Kasumi-1 (cell line): Measurements from ENCODE around the gene SETD5.

ENCODE experiments used
- DNase-seq, 2 experiments: peaks; one replicate each; lab custom pipeline; 2025; lab: John Stamatoyannopoulos, UW

Gene SETD5

GRCh38 chr3:9408546-9408945, 11.1 kb downstream of the SETD5 start:
- no peak for DNase-seq

DNA sequence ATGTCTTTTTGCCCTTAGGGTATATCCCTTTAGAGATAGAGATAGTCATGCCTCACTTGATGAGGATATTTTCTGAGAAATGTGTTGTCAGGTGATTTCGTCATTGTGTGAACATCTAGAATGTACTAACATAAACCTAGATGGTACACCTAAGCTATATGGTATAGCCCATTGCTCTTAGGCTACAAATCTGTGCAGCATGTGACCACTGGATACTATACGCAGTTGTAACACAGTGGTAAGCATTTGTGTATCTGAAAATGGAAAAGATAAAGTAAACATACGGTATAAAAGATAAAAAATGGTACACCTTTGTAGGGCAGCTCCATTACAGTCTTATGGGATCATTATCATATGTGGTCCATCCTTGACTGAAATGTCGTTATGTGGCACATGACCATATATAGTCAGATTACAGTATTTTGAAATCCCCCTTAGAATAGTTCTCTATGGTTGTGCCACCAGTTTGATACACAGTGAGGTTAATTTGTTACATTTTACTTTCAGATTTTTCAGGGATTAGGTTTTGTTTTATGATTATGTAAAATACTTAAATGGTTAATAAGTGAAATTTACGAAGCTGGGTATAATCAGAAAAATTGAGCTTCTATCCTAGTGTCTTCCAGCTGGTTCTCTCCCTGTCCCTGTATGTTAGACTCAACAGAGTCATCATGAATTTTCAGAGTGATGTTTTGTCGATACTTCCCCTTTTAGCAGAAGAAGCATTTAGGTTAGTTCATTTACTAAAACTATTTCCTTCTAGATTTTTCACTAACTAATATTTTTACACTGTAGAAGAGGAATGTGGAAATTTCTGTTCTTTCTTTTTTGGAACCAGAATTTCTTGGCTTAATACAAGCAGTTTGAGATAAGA, 12.8 kb downstream of the SETD5 start:
- DNase-seq: peak; percentile 62 to 66

DNA sequence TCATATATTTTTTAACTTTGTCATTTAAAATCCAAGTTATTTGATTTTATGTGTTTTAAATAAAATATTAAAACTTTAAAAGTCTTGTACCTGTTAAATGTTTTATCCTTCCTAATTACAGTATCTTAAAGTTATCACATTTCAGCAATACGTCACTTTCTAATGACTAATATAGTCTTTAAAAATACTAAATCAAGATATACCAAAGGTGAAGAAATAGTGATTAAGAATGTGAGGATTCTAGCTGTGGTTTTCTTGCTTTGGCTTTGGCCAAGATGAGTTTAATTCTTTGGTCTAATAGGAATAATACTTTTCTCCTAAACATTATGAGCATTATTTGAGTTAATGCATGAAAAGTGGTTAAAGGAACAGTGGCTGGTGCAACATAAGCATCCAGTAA, 13.9 kb downstream of the SETD5 start:
- DNase-seq: no peak

DNA sequence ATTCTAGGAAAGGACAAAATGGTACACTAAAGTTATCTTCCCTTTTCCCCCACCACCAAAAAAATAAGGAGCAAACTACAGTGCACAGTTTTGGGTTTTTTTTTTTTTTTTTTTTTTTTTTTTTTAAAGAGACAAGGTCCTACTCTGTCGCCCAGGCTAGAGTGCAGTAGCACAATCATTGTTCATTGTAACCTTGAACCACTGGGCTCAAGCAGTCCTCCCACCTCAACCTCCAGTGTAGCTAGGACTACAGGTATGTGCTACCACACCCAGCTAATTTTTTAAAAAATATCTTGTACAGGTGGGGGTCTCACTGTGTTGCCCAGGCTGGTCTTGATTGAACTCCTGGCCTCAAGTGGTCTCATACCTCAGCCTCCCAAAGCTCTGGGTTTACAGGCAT, 14.9 kb downstream of the SETD5 start:
- no peak for DNase-seq

- no peak for DNase-seq
Observed at GRCh38 chr3:9414826-9415225, 17.4 kb downstream of the SETD5 start.

- no peak for DNase-seq
Observed at GRCh38 chr3:9415485-9416138, 18.2 kb downstream of the SETD5 start.

GRCh38 chr3:9416139-9416780, 18.8 kb downstream of the SETD5 start:
- no peak for DNase-seq

GRCh38 chr3:9420850-9421549, 23.6 kb downstream of the SETD5 start:
- no peak for DNase-seq

DNA sequence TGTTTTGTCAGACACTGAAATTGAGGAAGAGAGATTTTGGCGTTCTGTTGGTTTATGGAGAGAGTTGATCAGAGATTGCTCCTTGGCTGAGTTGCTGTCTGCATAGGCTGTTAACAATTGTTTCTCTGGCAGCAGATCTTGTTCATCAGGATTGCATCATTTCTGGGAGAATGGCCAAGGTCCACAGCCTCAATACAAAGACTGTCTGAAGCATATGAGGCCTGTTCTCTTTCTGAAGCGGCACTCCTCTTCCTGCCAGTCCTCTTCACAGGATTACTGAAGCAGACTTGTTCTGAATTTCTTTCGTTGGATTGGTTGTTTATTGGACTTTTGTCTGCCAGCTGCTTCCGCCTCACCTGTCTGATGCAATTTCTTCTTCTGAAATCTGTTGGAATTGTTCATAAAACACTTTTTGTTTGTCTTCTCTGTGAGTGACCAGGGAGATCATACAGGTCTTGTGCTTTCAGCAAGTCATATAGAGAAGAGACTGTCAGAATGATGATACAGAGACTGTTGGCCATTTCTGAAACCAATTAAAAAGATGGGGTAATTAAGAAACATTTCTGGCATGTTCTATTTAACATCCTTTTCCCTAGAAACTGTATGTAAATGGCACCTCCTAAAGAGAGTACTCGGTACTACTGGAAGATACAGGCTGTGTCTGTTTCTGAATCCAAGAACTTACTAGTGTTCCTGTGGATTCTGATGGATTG, 25.5 kb downstream of the SETD5 start:
- peak; percentile 78 to 88 for DNase-seq

DNA sequence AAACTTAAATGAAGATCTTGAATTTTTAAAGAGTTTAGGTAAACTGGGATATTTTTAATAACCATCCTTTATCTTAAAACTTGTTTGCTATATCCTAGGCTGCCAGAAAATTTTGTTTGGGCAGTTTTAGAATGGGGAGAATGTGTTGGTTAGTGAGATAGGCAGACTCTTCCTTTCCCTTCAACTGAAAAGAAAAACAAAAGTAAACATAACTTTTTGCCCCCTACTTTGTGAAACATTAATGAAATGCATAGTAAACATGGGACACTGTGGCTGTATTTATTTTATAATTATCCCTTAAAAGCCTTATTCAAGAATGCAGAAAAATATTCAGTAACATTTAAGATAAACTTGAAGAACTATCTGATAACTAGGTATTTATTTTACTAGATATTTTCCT, 31.0 kb downstream of the SETD5 start:
- no peak for DNase-seq

GRCh38 chr3:9430733-9431132, 33.3 kb downstream of the SETD5 start:
- DNase-seq: no peak

- DNase-seq: no peak
Observed at GRCh38 chr3:9433627-9434521, 36.5 kb downstream of the SETD5 start.

- no peak for DNase-seq
Observed at GRCh38 chr3:9435316-9435715, 37.9 kb downstream of the SETD5 start.

- DNase-seq: no peak
Observed at GRCh38 chr3:9439331-9439730, 41.9 kb downstream of the SETD5 start.

DNA sequence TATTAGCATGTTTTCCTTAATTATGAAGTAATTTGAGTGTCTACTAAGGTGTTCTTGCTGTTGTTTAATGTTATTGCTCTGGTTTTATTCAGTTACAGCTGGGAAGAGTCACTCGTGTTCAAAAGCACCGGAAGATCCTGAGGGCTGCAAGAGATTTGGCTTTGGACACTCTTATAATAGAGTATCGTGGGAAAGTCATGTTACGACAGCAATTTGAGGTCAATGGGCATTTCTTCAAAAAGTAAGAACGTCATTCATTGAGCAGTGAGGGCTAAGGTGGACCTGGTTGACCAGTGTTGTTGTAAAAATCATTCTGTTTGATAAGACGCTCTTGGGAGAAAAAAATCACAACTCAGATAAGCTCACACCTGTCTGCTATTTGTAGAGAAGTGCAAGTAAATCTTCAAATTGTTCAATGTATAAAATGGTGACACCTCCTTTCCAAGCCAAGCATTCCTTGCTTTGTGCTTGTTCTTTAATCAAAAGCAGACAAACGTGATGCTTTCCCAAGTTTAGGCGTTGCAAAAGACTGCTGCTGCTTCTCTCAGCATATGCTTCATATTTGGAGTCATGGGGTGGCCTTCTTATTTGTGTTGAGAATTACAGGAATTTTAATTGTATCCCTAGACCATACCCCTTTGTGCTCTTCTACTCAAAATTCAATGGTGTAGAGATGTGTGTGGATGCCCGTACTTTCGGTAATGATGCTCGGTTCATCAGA, 44.2 kb downstream of the SETD5 start:
- no peak for DNase-seq

DNA sequence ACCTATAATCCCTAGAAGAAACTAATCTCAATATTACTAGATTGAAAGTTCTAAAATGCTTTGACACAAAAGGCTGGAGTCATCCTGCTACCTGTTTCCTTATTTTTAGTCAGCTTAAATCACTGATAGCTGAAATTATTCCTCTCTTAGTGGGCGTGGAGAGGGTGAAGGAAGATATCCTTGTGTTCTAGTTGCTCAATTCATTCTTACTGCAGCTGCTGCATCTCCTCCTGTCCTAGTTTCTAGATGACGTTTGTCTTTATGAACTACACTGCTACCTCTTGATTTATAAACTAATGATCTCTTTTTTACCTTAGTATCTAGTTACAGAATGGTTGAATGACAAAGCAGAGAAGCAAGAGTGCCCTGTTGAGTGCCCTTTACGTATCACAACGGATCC, 50.7 kb downstream of the SETD5 start:
- DNase-seq: no peak

GRCh38 chr3:9448643-9449042, 51.2 kb downstream of the SETD5 start:
- no peak for DNase-seq

- no peak for DNase-seq
Observed at GRCh38 chr3:9450126-9450525, 52.7 kb downstream of the SETD5 start.

GRCh38 chr3:9450991-9451390, 53.6 kb downstream of the SETD5 start:
- DNase-seq: no peak

DNA sequence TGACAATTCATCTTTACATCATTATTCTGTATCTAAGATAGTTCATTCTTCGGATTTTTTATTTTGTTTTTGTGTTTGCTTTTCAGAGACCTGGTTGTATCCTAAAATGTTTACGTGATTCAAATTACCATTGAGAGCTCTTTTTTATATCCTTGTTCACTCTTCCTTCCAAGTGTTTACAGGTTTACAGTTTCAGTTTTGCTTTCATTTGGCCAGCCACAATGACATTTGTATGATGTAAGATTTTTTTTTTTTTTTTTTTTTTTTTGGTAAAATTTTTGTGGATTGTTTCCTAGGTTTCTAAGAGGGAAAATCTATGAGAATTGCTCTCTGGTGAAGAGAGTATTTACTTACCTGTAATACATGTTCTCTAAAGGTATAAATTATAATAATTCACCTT, 55.0 kb downstream of the SETD5 start:
- DNase-seq: no peak
